Measurements from ENCODE around the gene AOPEP.

AOPEP gene

GRCh38 chr9:95026148-95026524, 299.6 kb downstream of the AOPEP start:
- no peak for DNase-seq
- in situ Hi-C loops (cut with MboI; ENCODE audit: low pct_unique_long_range_greater_than_20kb, low sequenced_read_pairs) = no loop called here

DNA sequence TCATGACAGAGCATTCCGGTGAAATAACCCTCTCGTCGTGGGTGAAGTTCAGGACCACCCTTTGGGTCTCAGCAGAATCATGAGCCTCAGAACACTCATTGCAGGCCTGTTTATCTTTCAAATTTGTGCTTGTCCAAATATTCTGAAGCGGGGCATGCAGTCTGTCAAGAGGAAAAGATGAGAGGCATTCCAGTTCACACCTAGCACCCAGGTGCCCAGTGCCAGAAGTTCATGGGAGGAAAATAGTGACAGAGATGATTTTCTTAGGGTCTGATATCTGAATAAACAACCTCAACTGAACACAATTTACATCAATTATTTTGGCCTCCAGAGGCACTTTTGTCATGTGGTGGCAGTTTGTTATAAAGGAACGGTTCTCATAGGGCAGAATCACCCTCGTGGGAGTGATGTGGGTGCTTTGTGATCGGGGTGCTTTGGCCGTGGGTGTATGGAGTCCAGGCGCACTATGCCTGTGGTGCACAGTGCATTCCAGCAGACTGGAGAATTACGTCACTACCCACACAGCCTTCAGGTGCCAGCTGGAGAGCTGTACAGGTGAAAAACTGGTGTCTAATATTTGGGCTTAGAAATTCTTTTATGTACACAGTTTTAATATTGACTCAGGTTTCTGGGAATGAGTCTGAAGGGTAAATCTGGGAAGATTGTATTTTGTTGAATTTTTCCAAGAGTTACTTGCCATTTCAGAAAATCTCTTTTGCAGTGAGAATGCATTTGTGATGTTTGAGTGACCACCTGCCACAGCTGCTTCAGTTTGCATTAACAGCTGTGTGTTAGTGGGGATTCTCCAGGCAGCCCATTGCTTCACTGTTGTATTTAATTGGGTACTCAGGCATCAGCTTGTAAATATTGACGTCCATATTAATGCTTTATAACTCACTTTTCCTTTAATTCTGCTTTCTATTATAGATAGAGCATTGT, 301.7 kb downstream of the AOPEP start:
- no peak for DNase-seq
- in situ Hi-C loops (cut with MboI; ENCODE audit: low pct_unique_long_range_greater_than_20kb, low sequenced_read_pairs) = no loop called here

GRCh38 chr9:95028853-95029219, 302.3 kb downstream of the AOPEP start:
- in situ Hi-C loops (cut with MboI; ENCODE audit: low pct_unique_long_range_greater_than_20kb, low sequenced_read_pairs) = no loop called here
- DNase-seq = no peak

DNA sequence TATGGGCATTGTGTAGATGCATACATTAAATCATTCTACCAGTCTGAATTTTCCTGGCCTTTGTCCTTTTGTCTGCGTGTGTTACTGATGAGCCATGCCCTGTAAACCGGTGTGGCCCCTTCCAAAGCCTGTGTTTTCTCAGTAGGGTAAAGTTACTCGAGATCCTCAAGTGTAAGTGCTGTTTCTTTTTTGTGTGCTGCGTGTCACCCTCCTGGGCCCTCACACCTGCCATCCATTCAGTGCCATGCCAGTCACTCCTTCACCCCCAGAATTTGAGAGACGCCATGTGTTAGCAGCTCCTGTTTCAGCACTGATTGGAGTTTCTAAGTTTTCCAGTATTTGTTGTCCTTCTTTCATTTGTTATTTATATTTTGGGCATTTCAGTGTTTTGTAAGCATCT, 302.8 kb downstream of the AOPEP start:
- in situ Hi-C loops (cut with MboI; ENCODE audit: low pct_unique_long_range_greater_than_20kb, low sequenced_read_pairs) = no loop called here
- DNase-seq = no peak

GRCh38 chr9:95029720-95030119, 303.2 kb downstream of the AOPEP start:
- no peak for DNase-seq

GRCh38 chr9:95030344-95030743, 303.8 kb downstream of the AOPEP start:
- DNase-seq = no peak
- in situ Hi-C loops (cut with MboI; ENCODE audit: low pct_unique_long_range_greater_than_20kb, low sequenced_read_pairs) = no loop called here

More at GRCh38 chr9:95029720-95030119, 303.2 kb downstream of the AOPEP start:
- in situ Hi-C loops (cut with MboI; ENCODE audit: low pct_unique_long_range_greater_than_20kb, low sequenced_read_pairs) = no loop called here

- no peak for DNase-seq
- in situ Hi-C loops (cut with MboI; ENCODE audit: low pct_unique_long_range_greater_than_20kb, low sequenced_read_pairs) = no loop called here
Observed at GRCh38 chr9:95030920-95031642, 304.6 kb downstream of the AOPEP start.

DNA sequence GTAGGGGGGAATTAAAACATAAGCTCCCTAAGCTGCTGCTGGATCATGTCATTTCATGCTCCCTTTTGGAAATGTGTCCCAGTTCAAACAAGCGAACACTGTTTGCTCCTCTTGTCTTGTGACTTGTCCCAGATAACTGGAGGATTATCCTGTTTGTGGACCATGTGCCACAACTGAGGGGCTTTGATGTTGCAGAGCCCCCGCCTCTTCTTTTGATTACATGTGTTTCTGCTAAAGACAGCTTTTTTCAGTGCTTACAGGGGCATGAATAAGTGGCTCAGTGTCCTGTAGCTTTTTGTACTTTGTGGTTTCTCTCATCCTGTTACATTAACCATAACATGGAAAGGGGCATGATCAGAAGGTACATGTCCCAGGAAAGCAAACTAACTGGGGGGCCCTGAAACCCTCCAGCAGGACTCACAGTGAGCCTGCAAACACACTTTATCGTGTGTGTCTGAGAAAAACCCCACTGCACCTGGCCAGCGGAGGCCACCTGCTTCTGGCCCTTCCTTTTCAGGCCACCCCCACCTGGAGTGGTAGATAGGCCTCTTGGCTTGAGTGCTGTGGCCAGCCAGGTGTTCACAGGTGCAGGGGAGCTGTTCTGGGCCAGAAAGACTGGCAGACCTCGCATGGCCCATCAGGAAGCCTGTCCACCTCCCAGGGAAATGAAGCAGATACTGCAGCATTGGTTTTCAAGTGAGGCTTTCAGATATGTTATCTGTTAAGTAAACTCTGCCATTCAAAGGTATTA, 305.4 kb downstream of the AOPEP start:
- in situ Hi-C loops (cut with MboI; ENCODE audit: low pct_unique_long_range_greater_than_20kb, low sequenced_read_pairs) = no loop called here
- DNase-seq = peak; percentile 49

GRCh38 chr9:95032580-95033341, 306.3 kb downstream of the AOPEP start:
- DNase-seq = peak; percentile 86
- in situ Hi-C loops (cut with MboI; ENCODE audit: low pct_unique_long_range_greater_than_20kb, low sequenced_read_pairs) = no loop called here

GRCh38 chr9:95035846-95036245, 309.3 kb downstream of the AOPEP start:
- in situ Hi-C loops (cut with MboI; ENCODE audit: low pct_unique_long_range_greater_than_20kb, low sequenced_read_pairs) = no loop called here
- no peak for DNase-seq

DNA sequence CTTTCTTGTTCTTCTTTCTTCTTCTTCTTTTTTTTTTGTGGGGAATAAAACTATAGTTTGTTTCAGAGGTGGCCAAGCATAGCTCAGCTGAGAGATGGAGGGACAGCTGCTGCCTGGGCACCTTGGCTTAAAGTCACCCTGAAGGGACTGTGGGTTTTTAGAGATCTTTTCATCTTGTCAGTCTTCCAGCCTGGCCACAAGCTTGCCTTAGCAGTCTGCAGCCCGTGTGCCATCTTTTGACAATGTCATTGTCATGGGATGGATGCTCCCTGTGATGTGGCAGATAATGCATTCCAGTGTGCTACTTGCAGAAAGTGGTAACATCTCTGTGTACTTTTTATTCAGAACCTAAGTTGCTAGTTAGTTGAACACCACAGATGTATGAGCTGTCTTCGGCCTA, 310.2 kb downstream of the AOPEP start:
- DNase-seq = no peak
- in situ Hi-C loops (cut with MboI; ENCODE audit: low pct_unique_long_range_greater_than_20kb, low sequenced_read_pairs) = no loop called here

GRCh38 chr9:95037789-95038521, 311.5 kb downstream of the AOPEP start:
- no peak for DNase-seq
- in situ Hi-C loops (cut with MboI; ENCODE audit: low pct_unique_long_range_greater_than_20kb, low sequenced_read_pairs) = no loop called here

DNA sequence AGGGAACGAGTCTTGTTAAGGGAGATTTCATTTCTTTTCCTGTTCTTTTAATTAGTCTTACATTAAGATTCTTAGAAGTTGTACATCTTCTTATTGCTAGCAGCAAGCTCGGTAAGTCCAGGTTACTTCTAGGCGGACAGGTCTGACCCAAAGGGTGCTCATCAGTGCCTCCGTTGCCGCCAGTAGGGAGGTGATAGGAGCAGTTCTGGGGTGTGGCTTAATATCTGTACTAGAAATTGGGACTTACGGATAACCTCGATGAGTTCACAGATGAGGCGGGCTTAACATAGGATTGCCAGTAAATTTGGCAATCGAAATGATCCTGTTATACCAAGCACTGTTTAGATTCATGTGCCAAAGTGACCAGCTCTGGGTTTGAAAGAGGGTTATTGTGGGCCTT, 312.2 kb downstream of the AOPEP start:
- DNase-seq = no peak
- in situ Hi-C loops (cut with MboI; ENCODE audit: low pct_unique_long_range_greater_than_20kb, low sequenced_read_pairs) = no loop called here

DNA sequence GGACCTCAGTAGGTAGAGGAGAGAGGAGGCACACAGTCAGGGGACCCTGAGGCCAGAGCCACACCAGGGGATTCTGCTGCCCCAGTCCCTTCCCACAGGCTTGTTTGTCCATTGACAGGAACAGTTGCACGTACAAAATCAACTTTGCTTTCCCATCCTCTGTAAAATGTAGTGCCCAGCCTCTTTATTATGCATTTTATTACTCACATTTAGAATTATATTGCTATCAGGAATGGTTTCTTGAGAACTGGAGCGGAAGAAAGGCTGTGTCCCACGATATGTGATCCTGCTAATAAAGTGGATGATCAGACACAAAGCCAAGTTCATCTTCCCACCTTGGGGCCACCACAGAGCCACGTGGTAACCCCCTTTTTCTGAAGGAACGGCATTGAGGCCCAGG, 313.6 kb downstream of the AOPEP start:
- DNase-seq = no peak

DNA sequence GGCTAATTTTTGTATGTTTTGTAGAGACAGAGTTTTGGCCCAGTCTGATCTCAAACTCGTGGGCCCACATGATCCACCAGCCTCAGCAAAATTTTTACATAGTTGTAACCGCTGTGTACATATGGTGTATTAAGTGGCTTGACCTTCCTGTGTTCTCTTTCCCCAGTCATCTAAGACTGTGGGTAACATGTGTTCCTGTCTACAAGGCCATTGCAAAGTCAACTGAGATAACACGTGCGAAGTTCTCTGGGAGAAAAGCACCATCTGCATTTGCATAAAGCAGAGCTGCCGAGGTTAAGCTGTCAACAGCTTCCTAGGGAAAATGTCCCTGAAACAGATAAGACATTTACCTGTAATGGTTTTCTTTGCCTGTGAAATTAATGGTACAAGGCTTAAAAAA, 317.3 kb downstream of the AOPEP start:
- no peak for DNase-seq
- in situ Hi-C loops (cut with MboI; ENCODE audit: low pct_unique_long_range_greater_than_20kb, low sequenced_read_pairs) = no loop called here

More for the DNA sequence above, 313.6 kb downstream of the AOPEP start:
- in situ Hi-C loops (cut with MboI; ENCODE audit: low pct_unique_long_range_greater_than_20kb, low sequenced_read_pairs) = no loop called here

- in situ Hi-C loops (cut with MboI; ENCODE audit: low pct_unique_long_range_greater_than_20kb, low sequenced_read_pairs) = no loop called here
Observed at GRCh38 chr9:95044731-95045508, 318.4 kb downstream of the AOPEP start.

GRCh38 chr9:95045751-95046150, 319.3 kb downstream of the AOPEP start:
- no peak for DNase-seq
- in situ Hi-C loops (cut with MboI; ENCODE audit: low pct_unique_long_range_greater_than_20kb, low sequenced_read_pairs) = no loop called here

More at GRCh38 chr9:95044731-95045508, 318.4 kb downstream of the AOPEP start:
- no peak for DNase-seq
